ENCODE measurements around the gene NIPBL. TPM values are rescaled to one million over a fixed set of nuclear protein-coding genes. Genes with fewer than 3 reads are reported as not detected.

The NIPBL gene
- total and polyA plus RNA-seq, 2 of the 13 experiments (the other 11 are each of a cell fraction or from before 2014, with no cell fraction given): 12.3 to 32.3 TPM

DNA sequence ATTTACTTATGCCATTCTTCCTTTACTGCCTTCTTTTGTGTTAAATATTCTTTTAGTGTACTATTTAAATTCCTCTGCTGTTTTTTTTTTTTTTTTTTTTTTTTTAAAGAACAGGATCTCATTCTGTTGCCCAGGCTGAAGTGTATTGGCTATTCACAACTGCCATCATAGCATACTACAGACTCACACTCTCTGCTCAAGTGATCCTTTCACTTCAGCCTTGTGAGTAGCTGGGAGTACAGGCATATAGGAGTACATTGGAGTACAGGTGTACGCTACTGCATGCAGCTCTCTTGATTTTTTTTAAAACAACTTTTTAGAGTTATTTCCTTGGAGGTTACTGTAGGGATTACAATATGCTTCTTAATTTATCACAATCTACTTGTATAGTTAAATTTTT lies 56.1 kb downstream of the NIPBL start:
- intact Hi-C loops (cut with micrococcal nuclease; ENCODE audit: unreplicated experiment) (no loop called here), in situ Hi-C loops (cut with HindIII; ENCODE audit: extremely low pct_ligation_motif_present, low pct_unique_long_range_greater_than_20kb) (no loop called here)
- no peak overlapping the region for H3K27ac ChIP-seq (ENCODE audit: extremely low read length, insufficient read depth, low read length)
- no peak for DNase-seq (ENCODE audit: low spot score)
- no peak for FAIRE-seq
- H3K4me1 ChIP-seq (ENCODE audit: insufficient read depth, low read length): peaks cover 19% of the 10 kb centered on the region
- WGBS (ENCODE audit: low lambda C conversion rate): 95% methylated on average over 1 of the region's 1 CpG
- no peaks in the 10 kb centered on the region for H3K36me3 ChIP-seq (replicated peaks in 1 of 2; ENCODE audit: control insufficient read depth in 1 of 2, insufficient read depth in 2 of 2, low read length in 2 of 2)
- peaks cover 23% of the 10 kb centered on the region for H4K20me1 ChIP-seq (ENCODE audit: insufficient read depth, low read length)
- TF ChIP-seq HOXA7 (CRISPR knock-in tag; IDR thresholded peaks at IDR 0.05) (no peak), MTA1 (CRISPR knock-in tag; IDR thresholded peaks at IDR 0.05; ENCODE audit: borderline replicate concordance) (no peak), ZNF75D (CRISPR knock-in tag; IDR thresholded peaks at IDR 0.05; ENCODE audit: borderline replicate concordance) (no peak)
- TF ChIP-seq, protein P1, sequence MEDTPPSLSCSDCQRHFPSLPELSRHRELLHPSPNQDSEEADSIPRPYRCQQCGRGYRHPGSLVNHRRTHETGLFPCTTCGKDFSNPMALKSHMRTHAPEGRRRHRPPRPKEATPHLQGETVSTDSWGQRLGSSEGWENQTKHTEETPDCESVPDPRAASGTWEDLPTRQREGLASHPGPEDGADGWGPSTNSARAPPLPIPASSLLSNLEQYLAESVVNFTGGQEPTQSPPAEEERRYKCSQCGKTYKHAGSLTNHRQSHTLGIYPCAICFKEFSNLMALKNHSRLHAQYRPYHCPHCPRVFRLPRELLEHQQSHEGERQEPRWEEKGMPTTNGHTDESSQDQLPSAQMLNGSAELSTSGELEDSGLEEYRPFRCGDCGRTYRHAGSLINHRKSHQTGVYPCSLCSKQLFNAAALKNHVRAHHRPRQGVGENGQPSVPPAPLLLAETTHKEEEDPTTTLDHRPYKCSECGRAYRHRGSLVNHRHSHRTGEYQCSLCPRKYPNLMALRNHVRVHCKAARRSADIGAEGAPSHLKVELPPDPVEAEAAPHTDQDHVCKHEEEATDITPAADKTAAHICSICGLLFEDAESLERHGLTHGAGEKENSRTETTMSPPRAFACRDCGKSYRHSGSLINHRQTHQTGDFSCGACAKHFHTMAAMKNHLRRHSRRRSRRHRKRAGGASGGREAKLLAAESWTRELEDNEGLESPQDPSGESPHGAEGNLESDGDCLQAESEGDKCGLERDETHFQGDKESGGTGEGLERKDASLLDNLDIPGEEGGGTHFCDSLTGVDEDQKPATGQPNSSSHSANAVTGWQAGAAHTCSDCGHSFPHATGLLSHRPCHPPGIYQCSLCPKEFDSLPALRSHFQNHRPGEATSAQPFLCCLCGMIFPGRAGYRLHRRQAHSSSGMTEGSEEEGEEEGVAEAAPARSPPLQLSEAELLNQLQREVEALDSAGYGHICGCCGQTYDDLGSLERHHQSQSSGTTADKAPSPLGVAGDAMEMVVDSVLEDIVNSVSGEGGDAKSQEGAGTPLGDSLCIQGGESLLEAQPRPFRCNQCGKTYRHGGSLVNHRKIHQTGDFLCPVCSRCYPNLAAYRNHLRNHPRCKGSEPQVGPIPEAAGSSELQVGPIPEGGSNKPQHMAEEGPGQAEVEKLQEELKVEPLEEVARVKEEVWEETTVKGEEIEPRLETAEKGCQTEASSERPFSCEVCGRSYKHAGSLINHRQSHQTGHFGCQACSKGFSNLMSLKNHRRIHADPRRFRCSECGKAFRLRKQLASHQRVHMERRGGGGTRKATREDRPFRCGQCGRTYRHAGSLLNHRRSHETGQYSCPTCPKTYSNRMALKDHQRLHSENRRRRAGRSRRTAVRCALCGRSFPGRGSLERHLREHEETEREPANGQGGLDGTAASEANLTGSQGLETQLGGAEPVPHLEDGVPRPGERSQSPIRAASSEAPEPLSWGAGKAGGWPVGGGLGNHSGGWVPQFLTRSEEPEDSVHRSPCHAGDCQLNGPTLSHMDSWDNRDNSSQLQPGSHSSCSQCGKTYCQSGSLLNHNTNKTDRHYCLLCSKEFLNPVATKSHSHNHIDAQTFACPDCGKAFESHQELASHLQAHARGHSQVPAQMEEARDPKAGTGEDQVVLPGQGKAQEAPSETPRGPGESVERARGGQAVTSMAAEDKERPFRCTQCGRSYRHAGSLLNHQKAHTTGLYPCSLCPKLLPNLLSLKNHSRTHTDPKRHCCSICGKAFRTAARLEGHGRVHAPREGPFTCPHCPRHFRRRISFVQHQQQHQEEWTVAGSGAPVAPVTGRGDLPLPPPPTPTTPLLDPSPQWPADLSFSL (CRISPR knock-in tag; IDR thresholded peaks at IDR 0.05): no peak
- TF ChIP-seq, protein P2, sequence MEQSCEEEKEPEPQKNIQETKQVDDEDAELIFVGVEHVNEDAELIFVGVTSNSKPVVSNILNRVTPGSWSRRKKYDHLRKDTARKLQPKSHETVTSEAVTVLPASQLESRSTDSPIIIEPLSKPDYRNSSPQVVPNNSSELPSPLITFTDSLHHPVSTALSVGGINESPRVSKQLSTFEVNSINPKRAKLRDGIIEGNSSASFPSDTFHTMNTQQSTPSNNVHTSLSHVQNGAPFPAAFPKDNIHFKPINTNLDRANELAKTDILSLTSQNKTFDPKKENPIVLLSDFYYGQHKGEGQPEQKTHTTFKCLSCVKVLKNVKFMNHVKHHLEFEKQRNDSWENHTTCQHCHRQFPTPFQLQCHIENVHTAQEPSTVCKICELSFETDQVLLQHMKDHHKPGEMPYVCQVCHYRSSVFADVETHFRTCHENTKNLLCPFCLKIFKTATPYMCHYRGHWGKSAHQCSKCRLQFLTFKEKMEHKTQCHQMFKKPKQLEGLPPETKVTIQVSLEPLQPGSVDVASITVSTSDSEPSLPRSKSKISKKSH (CRISPR knock-in tag; IDR thresholded peaks at IDR 0.05; ENCODE audit: borderline replicate concordance): no peak
- TF ChIP-seq, protein P3, sequence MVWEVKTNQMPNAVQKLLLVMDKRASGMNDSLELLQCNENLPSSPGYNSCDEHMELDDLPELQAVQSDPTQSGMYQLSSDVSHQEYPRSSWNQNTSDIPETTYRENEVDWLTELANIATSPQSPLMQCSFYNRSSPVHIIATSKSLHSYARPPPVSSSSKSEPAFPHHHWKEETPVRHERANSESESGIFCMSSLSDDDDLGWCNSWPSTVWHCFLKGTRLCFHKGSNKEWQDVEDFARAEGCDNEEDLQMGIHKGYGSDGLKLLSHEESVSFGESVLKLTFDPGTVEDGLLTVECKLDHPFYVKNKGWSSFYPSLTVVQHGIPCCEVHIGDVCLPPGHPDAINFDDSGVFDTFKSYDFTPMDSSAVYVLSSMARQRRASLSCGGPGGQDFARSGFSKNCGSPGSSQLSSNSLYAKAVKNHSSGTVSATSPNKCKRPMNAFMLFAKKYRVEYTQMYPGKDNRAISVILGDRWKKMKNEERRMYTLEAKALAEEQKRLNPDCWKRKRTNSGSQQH (CRISPR knock-in tag; IDR thresholded peaks at IDR 0.05; ENCODE audit: low read depth): no peak
- TF ChIP-seq, protein P4, sequence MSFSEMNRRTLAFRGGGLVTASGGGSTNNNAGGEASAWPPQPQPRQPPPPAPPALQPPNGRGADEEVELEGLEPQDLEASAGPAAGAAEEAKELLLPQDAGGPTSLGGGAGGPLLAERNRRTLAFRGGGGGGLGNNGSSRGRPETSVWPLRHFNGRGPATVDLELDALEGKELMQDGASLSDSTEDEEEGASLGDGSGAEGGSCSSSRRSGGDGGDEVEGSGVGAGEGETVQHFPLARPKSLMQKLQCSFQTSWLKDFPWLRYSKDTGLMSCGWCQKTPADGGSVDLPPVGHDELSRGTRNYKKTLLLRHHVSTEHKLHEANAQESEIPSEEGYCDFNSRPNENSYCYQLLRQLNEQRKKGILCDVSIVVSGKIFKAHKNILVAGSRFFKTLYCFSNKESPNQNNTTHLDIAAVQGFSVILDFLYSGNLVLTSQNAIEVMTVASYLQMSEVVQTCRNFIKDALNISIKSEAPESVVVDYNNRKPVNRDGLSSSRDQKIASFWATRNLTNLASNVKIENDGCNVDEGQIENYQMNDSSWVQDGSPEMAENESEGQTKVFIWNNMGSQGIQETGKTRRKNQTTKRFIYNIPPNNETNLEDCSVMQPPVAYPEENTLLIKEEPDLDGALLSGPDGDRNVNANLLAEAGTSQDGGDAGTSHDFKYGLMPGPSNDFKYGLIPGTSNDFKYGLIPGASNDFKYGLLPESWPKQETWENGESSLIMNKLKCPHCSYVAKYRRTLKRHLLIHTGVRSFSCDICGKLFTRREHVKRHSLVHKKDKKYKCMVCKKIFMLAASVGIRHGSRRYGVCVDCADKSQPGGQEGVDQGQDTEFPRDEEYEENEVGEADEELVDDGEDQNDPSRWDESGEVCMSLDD (CRISPR knock-in tag; IDR thresholded peaks at IDR 0.05; ENCODE audit: borderline replicate concordance): no peak
- TF ChIP-seq, protein P5, sequence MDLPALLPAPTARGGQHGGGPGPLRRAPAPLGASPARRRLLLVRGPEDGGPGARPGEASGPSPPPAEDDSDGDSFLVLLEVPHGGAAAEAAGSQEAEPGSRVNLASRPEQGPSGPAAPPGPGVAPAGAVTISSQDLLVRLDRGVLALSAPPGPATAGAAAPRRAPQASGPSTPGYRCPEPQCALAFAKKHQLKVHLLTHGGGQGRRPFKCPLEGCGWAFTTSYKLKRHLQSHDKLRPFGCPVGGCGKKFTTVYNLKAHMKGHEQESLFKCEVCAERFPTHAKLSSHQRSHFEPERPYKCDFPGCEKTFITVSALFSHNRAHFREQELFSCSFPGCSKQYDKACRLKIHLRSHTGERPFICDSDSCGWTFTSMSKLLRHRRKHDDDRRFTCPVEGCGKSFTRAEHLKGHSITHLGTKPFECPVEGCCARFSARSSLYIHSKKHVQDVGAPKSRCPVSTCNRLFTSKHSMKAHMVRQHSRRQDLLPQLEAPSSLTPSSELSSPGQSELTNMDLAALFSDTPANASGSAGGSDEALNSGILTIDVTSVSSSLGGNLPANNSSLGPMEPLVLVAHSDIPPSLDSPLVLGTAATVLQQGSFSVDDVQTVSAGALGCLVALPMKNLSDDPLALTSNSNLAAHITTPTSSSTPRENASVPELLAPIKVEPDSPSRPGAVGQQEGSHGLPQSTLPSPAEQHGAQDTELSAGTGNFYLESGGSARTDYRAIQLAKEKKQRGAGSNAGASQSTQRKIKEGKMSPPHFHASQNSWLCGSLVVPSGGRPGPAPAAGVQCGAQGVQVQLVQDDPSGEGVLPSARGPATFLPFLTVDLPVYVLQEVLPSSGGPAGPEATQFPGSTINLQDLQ (CRISPR knock-in tag; IDR thresholded peaks at IDR 0.05): no peak
- no peak overlapping the region for H3K4me3 ChIP-seq (replicated peaks in 1 of 3; ENCODE audit: insufficient read depth in 1 of 3, low read depth in 2 of 3, low read length in 3 of 3)
- H3K9ac ChIP-seq (ENCODE audit: insufficient read depth, low read depth, low read length): no peak overlapping the region
- ChIA-PET CTCF (ENCODE audit: low intra/inter-chr PET ratio, low total read pairs) (no interaction called here), POLR2A (no interaction called here)
- H2AFZ ChIP-seq (ENCODE audit: low read length): no peak overlapping the region
- ATAC-seq: no peak
- peaks cover 98% of the 10 kb centered on the region for H3K79me2 ChIP-seq (ENCODE audit: insufficient read depth, low read length)
- H3K9me3 ChIP-seq (ENCODE audit: low read length): no peaks in the 10 kb centered on the region
- no TSS peak for BruUV-seq (replicated peaks)
- H3K27me3 ChIP-seq (ENCODE audit: control insufficient read depth in 1 of 2, insufficient read depth in 2 of 2, low read length in 2 of 2): no peaks in the 10 kb centered on the region
- no peak overlapping the region for H3K4me2 ChIP-seq (ENCODE audit: low read depth, low read length)

Data from HepG2 (cell line).